ENCODE results near the gene TRPM2.

TRPM2 gene

GRCh38 chr21:44324106-44324853, 29.1 kb upstream of the TRPM2 start:
- TF ChIP-seq, protein P1, sequence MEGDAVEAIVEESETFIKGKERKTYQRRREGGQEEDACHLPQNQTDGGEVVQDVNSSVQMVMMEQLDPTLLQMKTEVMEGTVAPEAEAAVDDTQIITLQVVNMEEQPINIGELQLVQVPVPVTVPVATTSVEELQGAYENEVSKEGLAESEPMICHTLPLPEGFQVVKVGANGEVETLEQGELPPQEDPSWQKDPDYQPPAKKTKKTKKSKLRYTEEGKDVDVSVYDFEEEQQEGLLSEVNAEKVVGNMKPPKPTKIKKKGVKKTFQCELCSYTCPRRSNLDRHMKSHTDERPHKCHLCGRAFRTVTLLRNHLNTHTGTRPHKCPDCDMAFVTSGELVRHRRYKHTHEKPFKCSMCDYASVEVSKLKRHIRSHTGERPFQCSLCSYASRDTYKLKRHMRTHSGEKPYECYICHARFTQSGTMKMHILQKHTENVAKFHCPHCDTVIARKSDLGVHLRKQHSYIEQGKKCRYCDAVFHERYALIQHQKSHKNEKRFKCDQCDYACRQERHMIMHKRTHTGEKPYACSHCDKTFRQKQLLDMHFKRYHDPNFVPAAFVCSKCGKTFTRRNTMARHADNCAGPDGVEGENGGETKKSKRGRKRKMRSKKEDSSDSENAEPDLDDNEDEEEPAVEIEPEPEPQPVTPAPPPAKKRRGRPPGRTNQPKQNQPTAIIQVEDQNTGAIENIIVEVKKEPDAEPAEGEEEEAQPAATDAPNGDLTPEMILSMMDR (IDR thresholded peaks at IDR 0.05), result no peak

DNA sequence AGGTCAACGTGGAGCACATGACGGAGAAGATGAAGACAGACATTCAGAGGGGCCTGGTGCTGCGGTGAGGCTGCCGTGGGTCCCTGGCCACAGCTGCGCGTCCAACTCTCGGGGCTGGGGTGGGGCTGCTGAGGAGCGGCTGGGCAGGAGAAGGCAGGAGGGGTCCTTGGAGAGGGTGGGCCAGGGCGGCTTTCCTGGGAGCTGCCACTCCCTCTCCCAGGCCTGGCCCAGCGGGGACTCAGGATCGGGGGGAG, 28.6 kb upstream of the TRPM2 start:
- TF ChIP-seq, protein P1 (IDR thresholded peaks at IDR 0.05), result no peak

- TF ChIP-seq, protein P1 (IDR thresholded peaks at IDR 0.05), result no peak
Measured at GRCh38 chr21:44325386-44326271, 27.8 kb upstream of the TRPM2 start.

- TF ChIP-seq, protein P1 (IDR thresholded peaks at IDR 0.05), result no peak
Measured at GRCh38 chr21:44326272-44326647, 27.2 kb upstream of the TRPM2 start.

DNA sequence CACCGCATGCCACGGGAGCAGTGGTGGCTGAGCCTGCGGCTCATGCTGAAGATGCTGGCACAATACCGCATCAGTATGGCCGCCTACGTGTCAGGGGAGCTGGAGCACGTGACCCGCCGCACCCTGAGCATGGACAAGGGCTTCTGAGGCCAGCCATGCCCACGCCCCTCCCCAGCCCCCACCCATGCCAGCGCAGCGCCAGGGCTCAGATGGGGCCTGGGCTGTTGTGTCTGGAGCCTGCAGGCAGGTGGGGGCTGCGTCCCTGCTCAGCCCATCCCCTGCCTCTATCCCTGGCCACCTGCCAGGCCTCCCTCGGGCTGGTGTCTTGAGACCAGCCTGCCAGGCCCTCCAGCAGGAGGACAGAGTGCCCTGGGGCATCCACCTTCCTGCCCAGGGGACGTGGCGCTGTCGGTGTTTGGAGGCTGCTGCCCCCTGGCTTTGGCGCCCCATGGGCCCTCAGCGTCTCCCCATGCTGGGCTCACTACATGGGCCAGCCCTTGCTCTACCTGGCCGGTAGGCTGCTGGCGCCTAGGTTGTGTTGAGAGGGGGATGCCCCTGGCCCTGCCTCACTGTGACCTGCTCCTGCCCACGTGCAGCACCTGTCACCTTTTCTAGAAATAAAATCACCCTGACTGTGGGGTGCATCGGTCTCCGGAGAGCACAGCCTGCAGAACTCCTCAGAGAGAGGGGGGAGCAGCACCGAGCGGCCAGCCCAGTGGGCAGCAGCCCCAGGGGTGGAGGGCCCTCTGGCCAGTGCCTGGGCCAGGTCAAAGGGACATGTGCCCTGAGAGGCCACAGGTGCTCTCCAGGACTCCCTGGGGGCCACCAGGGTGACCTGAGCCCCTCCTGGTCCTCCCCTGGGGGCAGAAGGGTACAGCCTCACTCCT, 26.5 kb upstream of the TRPM2 start:
- TF ChIP-seq, protein P1 (IDR thresholded peaks at IDR 0.05), result no peak

- TF ChIP-seq, protein P1 (IDR thresholded peaks at IDR 0.05), result no peak
Measured at GRCh38 chr21:44327603-44327974, 25.8 kb upstream of the TRPM2 start.

DNA sequence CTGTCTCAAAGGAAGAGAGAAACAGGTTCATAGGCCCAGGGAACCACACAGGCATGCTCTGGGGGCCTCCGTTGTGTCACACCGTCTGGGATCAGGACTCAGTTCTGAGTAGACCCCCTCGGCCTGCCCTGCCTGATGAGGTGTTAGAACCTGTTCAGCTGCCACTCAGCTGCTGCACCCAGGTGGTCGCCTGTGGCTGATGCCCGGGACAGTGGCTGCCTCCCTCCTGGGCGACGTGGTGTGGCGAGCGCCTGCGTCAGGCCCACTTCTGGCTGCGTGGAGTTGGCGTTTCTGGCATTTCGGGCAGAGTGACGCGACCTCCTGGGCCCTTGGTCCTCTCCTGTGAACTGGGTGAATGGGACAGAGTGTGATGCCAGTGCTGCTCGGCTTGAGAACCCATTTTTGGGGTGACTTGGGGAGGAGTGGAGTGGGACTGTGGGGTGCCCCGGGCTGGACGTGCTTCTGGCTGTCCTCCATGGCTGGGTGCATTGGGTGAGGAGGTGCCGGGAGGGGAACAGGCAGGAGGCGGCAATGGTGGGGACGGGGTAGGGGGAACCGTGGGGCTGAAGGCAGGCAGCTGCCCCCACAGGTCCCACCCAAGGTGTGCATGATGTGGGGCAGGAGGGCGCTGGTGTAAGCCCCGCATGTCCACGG, 25.1 kb upstream of the TRPM2 start:
- TF ChIP-seq, protein P1 (IDR thresholded peaks at IDR 0.05), result no peak
